Parathyroid adenoma (tissue), 2 donors: ENCODE results near the gene PID1.

Experiments
- H2AFZ ChIP-seq: fragments of 300-600 bp; sonication (generic); one replicate; pipeline ENCODE4 v1.7.0; 2017; ENCODE audit warnings: antibody characterized with exemption, mild to moderate bottlenecking
- H3K27ac ChIP-seq: fragments of 300-600 bp; sonication (generic); one replicate; pipeline ENCODE4 v1.7.0; 2017
- H3K27me3 ChIP-seq: fragments of 300-600 bp; sonication (generic); one replicate; pipeline ENCODE4 v1.7.0; 2017; ENCODE audit warnings: low read length; ENCODE audit not compliant: control insufficient read depth, insufficient read depth
- H3K36me3 ChIP-seq: fragments of 300-600 bp; sonication (generic); one replicate; pipeline ENCODE4 v1.7.0; 2017; ENCODE audit warnings: low read length; ENCODE audit not compliant: control insufficient read depth, insufficient read depth
- H3K4me1 ChIP-seq: fragments of 300-600 bp; sonication (generic); one replicate; pipeline ENCODE4 v1.7.0; 2017; ENCODE audit warnings: control low read depth
- H3K4me2 ChIP-seq: fragments of 300-600 bp; sonication (generic); one replicate; pipeline ENCODE4 v1.7.0; 2017; ENCODE audit warnings: low read length
- H3K4me3 ChIP-seq: fragments of 300-600 bp; sonication (generic); one replicate; pipeline ENCODE4 v1.7.0; 2017; ENCODE audit warnings: low read depth, low read length
- H3K79me2 ChIP-seq: fragments of 300-600 bp; sonication (generic); one replicate; pipeline ENCODE4 v1.7.0; 2017; ENCODE audit warnings: control low read depth
- H3K9ac ChIP-seq: fragments of 300-600 bp; sonication (generic); one replicate; pipeline ENCODE4 v1.7.0; 2017; ENCODE audit warnings: mild to moderate bottlenecking
- H3K9me3 ChIP-seq: fragments of 300-600 bp; sonication (generic); one replicate; pipeline ENCODE4 v1.7.0; 2017; ENCODE audit warnings: low read length; ENCODE audit not compliant: control insufficient read depth
- TF ChIP-seq, protein P1 (sequence below): fragments of 300-600 bp; sonication (generic); IDR thresholded peaks from one replicate; pipeline ENCODE4 v1.7.0; 2017; ENCODE audit warnings: antibody characterized with exemption, mild to moderate bottlenecking
- donor health status: primary hyperparathyroidism.

Gene PID1

DNA sequence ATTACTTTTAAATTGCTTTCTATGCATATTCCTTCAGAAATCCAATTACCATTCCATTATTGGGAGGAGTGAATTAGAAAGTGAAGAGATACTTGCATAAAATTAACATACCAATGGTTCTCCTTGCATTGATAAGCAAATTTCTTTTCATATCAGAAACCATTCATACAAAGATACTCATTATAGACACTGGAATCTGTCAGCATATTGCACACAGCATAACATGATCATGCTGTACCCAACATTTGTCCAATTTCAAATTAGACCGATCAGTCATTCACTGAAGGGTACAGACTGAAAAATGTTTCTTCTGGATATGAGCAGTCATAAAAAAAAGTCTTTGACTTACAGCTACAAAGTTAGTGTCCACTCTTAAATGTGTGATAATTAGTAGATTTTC is 175.6 kb downstream of the PID1 start:
- H3K4me1 ChIP-seq: no peaks in the 10 kb centered on the region
- H3K9me3 ChIP-seq: no peaks in the 10 kb centered on the region
- no peaks in the 10 kb centered on the region for H3K36me3 ChIP-seq
- H3K79me2 ChIP-seq: no peaks in the 10 kb centered on the region
- TF ChIP-seq, protein P1, sequence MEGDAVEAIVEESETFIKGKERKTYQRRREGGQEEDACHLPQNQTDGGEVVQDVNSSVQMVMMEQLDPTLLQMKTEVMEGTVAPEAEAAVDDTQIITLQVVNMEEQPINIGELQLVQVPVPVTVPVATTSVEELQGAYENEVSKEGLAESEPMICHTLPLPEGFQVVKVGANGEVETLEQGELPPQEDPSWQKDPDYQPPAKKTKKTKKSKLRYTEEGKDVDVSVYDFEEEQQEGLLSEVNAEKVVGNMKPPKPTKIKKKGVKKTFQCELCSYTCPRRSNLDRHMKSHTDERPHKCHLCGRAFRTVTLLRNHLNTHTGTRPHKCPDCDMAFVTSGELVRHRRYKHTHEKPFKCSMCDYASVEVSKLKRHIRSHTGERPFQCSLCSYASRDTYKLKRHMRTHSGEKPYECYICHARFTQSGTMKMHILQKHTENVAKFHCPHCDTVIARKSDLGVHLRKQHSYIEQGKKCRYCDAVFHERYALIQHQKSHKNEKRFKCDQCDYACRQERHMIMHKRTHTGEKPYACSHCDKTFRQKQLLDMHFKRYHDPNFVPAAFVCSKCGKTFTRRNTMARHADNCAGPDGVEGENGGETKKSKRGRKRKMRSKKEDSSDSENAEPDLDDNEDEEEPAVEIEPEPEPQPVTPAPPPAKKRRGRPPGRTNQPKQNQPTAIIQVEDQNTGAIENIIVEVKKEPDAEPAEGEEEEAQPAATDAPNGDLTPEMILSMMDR: no peak
- H3K27me3 ChIP-seq: no peaks in the 10 kb centered on the region
- no peak overlapping the region for H2AFZ ChIP-seq
- H3K9ac ChIP-seq: no peak overlapping the region
- no peak overlapping the region for H3K4me2 ChIP-seq
- H3K27ac ChIP-seq: no peak overlapping the region
- no peak overlapping the region for H3K4me3 ChIP-seq

DNA sequence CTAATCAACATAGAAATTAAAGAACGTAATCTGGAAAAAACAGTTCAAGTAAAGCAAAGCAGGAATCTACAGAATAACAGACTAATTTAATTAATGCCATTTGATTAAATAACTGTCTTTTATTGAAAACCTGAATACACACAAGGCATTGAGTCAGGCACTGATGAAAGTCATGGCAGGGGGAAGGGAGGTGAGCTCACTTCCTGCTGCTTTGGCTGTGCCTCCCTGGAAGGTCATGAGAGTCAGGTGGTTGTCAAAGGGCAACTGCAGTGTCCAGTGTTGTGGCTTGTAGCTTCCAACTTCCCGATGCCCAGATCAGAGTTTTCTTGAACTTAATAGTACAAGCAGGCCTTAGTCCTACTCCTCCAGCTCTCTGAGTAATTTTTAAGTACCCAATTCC is 180.9 kb downstream of the PID1 start:
- H3K4me2 ChIP-seq: no peak overlapping the region
- H3K27me3 ChIP-seq: no peaks in the 10 kb centered on the region
- no peak overlapping the region for H3K9ac ChIP-seq
- TF ChIP-seq, protein P1: no peak
- no peaks in the 10 kb centered on the region for H3K79me2 ChIP-seq
- H2AFZ ChIP-seq: no peak overlapping the region
- H3K27ac ChIP-seq: no peak overlapping the region
- no peaks in the 10 kb centered on the region for H3K36me3 ChIP-seq
- H3K9me3 ChIP-seq: no peaks in the 10 kb centered on the region
- no peak overlapping the region for H3K4me3 ChIP-seq
- no peaks in the 10 kb centered on the region for H3K4me1 ChIP-seq

DNA sequence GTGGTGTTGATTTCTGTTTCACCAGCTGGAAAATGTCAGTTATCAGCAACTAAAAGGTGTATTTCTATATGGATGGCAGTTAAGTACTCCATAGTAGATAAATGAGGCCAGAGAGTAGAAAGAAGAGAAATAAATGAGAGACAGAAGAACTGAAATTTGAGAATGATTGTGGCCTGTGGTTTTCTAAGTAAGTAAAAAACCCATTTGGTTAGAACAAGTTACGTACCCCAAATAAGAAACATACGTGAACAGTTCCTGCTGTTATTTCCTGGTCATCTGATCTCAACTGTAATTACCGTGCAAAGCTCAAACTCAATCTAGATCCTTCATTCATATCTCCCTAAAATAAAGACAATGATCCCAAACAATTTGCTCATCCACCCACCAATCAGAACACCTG is 181.3 kb downstream of the PID1 start:
- H3K36me3 ChIP-seq: no peaks in the 10 kb centered on the region
- TF ChIP-seq, protein P1: no peak

DNA sequence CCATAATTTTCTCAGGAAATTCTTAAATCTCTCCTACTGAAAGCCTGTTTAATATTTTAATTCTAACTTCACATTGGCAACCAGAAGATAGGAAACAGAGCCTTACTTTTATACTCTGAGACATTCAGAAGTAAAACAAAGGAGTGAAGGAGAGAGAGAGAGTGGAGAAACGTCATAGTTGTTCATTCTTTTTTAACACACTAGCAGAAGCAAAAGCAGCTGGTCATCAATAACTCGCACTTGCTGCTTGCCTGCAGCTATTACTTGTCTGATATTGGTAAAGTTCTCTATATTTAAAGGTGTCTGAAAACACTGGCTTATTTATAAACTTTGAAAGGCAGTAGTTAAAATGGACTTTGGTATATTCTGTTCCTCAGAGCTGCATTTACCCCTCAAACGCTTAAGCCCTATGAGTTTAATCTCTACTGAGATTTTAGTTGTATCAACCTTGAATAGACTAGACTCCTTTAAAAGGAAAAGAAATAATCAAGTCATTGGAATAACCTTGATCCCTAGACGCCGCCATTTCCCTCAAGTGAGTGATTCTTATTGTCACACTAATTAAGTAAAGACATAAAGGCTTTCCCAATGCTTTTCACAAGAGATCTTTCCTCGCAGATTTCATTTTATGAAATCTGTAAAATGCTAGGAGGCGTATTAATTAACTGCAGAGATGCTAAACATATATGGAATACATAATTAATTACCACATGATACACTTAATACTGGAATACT is 182.0 kb downstream of the PID1 start:
- Histone ChIP-seq H3K4me3 (no peak overlapping the region), H3K27ac (no peak overlapping the region), H3K27me3 (no peaks in the 10 kb centered on the region), H3K4me1 (no peaks in the 10 kb centered on the region), H3K36me3 (no peaks in the 10 kb centered on the region), H3K79me2 (no peaks in the 10 kb centered on the region), H3K4me2 (no peak overlapping the region), H3K9ac (no peak overlapping the region), H3K9me3 (no peaks in the 10 kb centered on the region), H2AFZ (no peak overlapping the region)
- TF ChIP-seq, protein P1: no peak

More for the DNA sequence above, 181.3 kb downstream of the PID1 start:
- H3K4me1 ChIP-seq: no peaks in the 10 kb centered on the region
- H3K27me3 ChIP-seq: no peaks in the 10 kb centered on the region
- H2AFZ ChIP-seq: no peak overlapping the region
- H3K27ac ChIP-seq: no peak overlapping the region
- no peak overlapping the region for H3K9ac ChIP-seq
- H3K9me3 ChIP-seq: no peaks in the 10 kb centered on the region
- H3K4me2 ChIP-seq: no peak overlapping the region
- H3K4me3 ChIP-seq: no peak overlapping the region
- no peaks in the 10 kb centered on the region for H3K79me2 ChIP-seq

DNA sequence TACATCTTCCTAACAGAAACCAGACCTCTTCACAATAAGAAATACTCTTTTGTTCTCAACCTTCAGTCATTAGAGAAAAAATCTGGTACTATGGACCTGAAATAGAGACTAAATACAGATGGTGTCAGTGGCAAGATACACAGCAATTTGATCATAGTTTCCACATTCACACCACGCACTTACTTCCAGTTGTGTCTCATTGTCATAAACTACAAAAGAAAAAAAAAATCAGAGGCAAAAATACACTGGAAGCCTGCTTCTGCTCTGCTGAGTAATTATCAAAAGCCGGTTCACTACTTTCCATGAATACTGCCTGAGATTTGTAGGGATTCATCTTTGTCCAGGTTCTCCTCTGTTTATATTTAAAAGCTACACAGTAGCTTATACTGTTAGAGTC is 182.6 kb downstream of the PID1 start:
- H2AFZ ChIP-seq: no peak overlapping the region
- H3K27ac ChIP-seq: no peak overlapping the region
- no peak overlapping the region for H3K4me2 ChIP-seq
- no peaks in the 10 kb centered on the region for H3K36me3 ChIP-seq
- no peaks in the 10 kb centered on the region for H3K79me2 ChIP-seq
- no peaks in the 10 kb centered on the region for H3K9me3 ChIP-seq
- H3K4me3 ChIP-seq: no peak overlapping the region
- no peak overlapping the region for H3K9ac ChIP-seq
- H3K27me3 ChIP-seq: no peaks in the 10 kb centered on the region
- TF ChIP-seq, protein P1: no peak
- no peaks in the 10 kb centered on the region for H3K4me1 ChIP-seq
